ENCODE data around the gene CRADD. TPM values are rescaled to one million over a fixed set of nuclear protein-coding genes. Genes with fewer than 3 reads are reported as not detected.

The CRADD gene
- total RNA-seq, 1 donor from 2014 or later = 13.1 TPM

DNA sequence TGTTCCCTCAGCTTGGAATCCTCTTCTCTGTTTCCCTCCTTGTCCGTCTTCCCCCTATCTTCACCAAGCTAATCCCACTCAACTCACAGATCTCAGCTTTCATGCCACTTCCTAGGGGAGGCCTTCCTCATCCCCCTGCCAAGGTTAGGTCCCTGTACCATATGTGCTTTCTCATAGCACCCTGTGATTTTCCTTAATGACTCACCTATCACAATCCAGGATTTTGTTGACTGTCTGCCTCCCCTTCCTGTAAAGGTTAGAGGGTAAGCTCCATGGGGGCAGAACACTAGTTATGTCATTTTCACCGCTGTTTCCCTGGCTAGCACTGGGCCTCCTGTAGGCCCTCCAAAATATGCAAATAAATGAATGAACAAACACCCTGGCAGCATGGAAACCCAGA lies 57.6 kb downstream of the CRADD start:
- intact Hi-C loops (cut with micrococcal nuclease) = no loop called here

GRCh38 chr12:93736640-93737178 lies 59.5 kb downstream of the CRADD start:
- intact Hi-C loops (cut with micrococcal nuclease) = no loop called here

GRCh38 chr12:93737457-93738198 lies 60.5 kb downstream of the CRADD start:
- intact Hi-C loops (cut with micrococcal nuclease) = no loop called here

DNA sequence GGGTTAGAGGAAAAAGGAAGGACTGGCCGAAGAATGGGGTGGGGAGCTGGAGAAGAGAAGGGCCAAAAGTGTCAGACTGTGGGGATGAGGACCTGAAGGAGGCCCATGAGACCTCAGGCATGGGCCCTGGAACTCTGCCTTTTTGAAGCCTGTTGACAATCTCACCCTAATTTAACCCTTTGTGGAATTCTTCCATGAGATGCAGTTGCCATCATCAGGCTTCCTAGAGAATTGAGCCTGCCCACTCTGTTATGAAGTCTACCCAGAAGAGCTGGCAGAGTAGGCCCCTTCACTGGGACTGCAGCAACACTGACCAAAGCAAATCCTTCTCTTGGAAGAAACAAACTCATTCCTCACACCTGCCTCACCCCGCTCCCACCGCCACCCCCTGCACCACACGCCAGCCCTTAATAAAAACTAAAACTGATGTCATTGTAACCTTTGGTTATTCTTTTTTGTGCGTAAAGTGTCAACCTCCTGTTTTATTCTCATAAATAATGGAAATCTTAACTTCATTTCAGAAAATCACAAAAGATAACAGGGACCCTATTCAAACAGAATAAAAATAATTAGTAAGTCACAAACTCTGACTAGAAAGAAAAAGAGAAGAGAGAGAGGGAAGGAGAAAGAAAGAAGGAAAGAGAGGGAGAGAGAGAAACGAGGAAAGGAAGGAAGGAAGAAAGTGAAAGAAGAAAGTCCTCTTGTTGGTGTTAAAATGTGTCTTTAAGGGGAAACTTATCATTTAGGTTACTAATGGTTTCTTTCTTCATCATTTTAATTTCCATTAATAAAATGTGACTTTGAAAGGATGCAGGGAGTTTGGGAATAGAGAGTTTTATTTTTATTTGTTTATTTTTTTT lies 61.3 kb downstream of the CRADD start:
- intact Hi-C loops (cut with micrococcal nuclease) = no loop called here

- intact Hi-C loops (cut with micrococcal nuclease) = loop anchor here (5.0 kb wide), 1 partner anchor 63 kb away; the partner anchor contains the start of gene CRADD
Measured at GRCh38 chr12:93740751-93741150, 63.6 kb downstream of the CRADD start.

DNA sequence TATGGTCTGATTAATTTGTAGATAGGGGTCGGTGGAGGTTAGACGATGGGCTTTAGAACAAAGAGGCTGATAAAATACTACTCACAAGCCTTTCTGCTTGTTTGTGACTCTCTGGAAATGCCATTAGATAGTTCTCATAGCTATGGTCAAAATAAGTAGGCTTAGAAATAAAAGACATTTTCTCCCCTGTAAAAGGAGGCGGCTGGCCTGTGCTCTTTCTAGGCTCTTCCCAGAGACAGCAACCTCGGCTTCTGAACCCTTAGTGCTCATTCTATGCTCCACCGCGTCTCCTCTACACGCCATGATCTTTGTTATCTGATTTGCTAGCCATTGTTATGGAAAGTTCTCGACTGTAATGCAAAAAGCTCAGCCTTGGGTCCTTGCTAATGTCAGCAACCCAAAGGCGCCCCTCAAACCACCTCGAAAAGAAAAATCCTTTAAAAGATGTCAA lies 64.5 kb downstream of the CRADD start:
- intact Hi-C loops (cut with micrococcal nuclease) = loop anchor here (1.0 to 5.0 kb wide), 4 partner anchors 64 to 361 kb away; partner anchors contain the start of gene CRADD

- intact Hi-C loops (cut with micrococcal nuclease) = loop anchor here (1.0 to 5.0 kb wide), 4 partner anchors 65 to 360 kb away; partner anchors contain the start of gene CRADD
Measured at GRCh38 chr12:93742110-93742934, 65.1 kb downstream of the CRADD start.

DNA sequence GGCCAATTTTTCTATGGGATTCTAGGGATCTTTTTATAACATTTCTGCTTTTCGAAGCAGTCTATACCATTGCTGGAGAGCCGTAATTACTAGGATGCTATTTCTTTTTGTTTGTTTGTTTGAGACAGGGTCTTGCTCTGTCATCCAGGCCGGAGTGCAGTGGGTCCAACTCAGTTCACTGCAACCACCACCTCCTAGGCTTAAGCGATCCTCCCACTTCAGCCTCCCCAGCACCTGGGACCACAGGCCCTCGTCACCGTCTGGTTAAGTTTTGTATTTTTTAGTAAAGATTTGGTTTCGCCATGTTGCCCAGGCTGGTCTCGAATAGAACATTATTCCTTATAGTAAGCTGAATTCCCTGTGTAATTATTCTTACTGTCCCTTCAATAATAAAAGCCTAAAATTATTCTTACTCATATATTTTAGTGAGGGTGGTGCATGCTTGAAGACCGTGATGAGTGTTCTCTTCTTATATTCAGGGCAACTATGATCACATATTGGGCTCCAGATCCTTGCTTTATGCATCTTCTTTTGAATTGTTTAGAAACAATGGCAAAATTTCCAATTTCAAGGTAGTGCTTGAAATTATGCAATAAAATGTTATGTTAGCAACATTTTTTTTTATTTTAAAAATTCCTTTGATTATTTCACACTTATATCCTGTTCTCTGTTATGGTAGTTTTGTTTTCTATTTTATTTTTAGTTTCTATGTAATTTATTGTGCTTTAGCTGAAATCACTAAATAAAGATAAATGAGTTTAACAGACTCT lies 66.2 kb downstream of the CRADD start:
- intact Hi-C loops (cut with micrococcal nuclease) = loop anchor here (2.0 to 5.0 kb wide), 2 partner anchors 66 to 241 kb away; partner anchors contain the start of gene CRADD

DNA sequence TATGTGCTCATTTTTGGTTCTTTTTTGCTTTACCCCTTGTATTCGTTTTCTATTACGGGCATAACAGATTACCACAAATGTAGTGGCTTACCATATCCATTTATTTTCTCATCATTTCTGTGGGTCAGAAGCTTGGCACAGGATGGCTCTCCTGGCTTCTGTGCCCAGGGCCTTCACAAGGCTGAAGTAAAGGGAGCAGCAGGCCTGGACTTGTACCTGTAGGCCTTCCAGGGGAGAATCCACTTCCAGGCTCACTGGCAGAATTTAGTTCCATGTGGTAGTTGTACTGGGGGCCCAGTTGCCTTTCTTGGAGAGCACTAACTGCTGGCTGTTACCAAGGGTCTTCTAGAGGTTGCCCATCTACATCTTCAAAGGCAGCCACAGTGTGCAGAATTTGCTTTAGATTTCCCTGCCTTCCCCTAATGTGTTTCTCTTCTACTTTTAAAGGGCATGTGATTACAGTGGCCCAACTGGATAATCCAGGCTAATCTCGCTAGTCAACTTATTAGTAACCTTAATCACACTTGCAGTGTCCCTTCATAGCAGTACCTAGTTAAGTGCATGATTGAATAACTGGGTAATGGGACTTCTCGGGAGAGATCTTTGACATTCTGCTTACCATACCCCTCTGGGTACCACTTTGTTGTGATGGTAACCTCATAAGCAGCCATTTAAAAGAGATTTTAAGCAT lies 67.0 kb downstream of the CRADD start:
- intact Hi-C loops (cut with micrococcal nuclease) = loop anchor here (2.0 to 5.0 kb wide), 2 partner anchors 67 to 241 kb away; partner anchors contain the start of gene CRADD

- intact Hi-C loops (cut with micrococcal nuclease) = no loop called here
Measured at GRCh38 chr12:93745286-93745685, 68.1 kb downstream of the CRADD start.

- intact Hi-C loops (cut with micrococcal nuclease) = no loop called here
Measured at GRCh38 chr12:93746572-93747168, 69.5 kb downstream of the CRADD start.

GRCh38 chr12:93748672-93749383 lies 71.7 kb downstream of the CRADD start:
- intact Hi-C loops (cut with micrococcal nuclease) = no loop called here

DNA sequence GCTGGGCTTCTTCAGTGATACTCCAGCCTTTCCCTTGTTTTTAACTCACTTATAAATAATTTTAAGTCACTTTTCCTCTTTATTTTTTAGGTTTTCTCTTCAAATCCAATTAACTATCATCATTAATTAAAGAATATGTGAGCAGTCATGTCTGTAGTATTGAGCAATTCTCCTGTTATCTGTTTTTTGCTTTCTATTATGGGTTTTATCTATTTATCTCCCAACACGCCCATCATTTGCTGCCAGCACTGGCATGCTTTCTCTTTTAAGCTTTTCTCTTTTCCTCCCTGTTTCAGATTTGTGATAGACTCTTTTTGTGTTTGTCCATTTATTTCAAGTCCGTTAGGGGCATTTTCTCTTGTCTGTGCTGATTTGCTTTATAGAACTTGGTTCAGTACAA lies 72.3 kb downstream of the CRADD start:
- intact Hi-C loops (cut with micrococcal nuclease) = no loop called here

- intact Hi-C loops (cut with micrococcal nuclease) = no loop called here
Measured at GRCh38 chr12:93750056-93750455, 72.9 kb downstream of the CRADD start.

- intact Hi-C loops (cut with micrococcal nuclease) = no loop called here
Measured at GRCh38 chr12:93751864-93752610, 74.9 kb downstream of the CRADD start.

- intact Hi-C loops (cut with micrococcal nuclease) = no loop called here
Measured at GRCh38 chr12:93753285-93753684, 76.1 kb downstream of the CRADD start.

GRCh38 chr12:93753838-93754429 lies 76.8 kb downstream of the CRADD start:
- intact Hi-C loops (cut with micrococcal nuclease) = no loop called here
